Ovary (tissue), 10 donors: ENCODE data around the gene GGN. TPM values are rescaled to one million over a fixed set of nuclear protein-coding genes. Genes with fewer than 3 reads are reported as not detected.

Source experiments
- DNase-seq, 5 donors: peaks; one replicate each; pipeline ENCODE4 v3.0.0-alpha.2; 2019 to 2020
- H3K27ac ChIP-seq, 2 donors: fragments of 200-600 bp; one replicate each; pipeline versions ENCODE4 v1.5.1 to v1.8.0; 2019 to 2022
- H3K27me3 ChIP-seq: fragments of 200-600 bp; one replicate; pipeline ENCODE4 v1.8.0; 2022
- H3K36me3 ChIP-seq: fragments of 200-600 bp; sonication (generic); one replicate; pipeline ENCODE4 v1.5.1; 2019
- H3K4me1 ChIP-seq: one replicate; pipeline ENCODE4 v1.8.1; 2013; ENCODE audit warnings: mild to moderate bottlenecking, moderate library complexity; ENCODE audit not compliant: insufficient read depth
- H3K4me3 ChIP-seq: fragments of 200-600 bp; sonication (generic); one replicate; pipeline ENCODE4 v1.5.1; 2017
- H3K9me3 ChIP-seq, 2 donors: fragments of 200-600 bp in 1 of 2; sonication (generic) in 1 of 2; one replicate each; pipeline versions ENCODE4 v1.5.1 to v1.8.1; 2013 to 2019; ENCODE audit warnings: mild to moderate bottlenecking in 1 of 2, moderate library complexity in 1 of 2
- EP300 ChIP-seq: sonication (generic); formaldehyde crosslinking; IDR thresholded peaks from one replicate; pipeline ENCODE4 v1.6.1; 2017; ENCODE audit warnings: antibody characterized with exemption
- POLR2A ChIP-seq: fragments of 450-650 bp; IDR thresholded peaks from one replicate; pipeline ENCODE4 v1.6.1; 2017; ENCODE audit warnings: antibody characterized with exemption, mild to moderate bottlenecking, moderate library complexity
- WGBS, 3 donors: extraction: QIAGEN DNeasy Blood & Tissue Kit in 1 of 3; methylation state at CpG; one replicate each; pipeline versions ENCODE4 v1.1.5 to v1.1.7; 2013 to 2017; 5-methylcytosine and 5-hydroxymethylcytosine counted together
- intact Hi-C, 4 donors: fragments of 100-400 bp; cut with DNase I; formaldehyde crosslinking; loops; one replicate each; pipeline versions ENCODE4 v1.11.0 to v1.15.1; 2022 to 2023
- long read RNA-seq, 3 donors: library from polyadenylated mRNA in 2 of 3; unstranded in 2 of 3; transcript quantifications; one replicate each; pipeline ENCODE4 v2.0.0 and lab custom pipeline, GENCODE V29; 2021 to 2026
- polyA plus RNA-seq, 2 donors: library from polyadenylated mRNA; stranded (reverse); fragments of 200-250 nt in 1 of 2; fragments of 350-450 nt in 1 of 2; fragmentation: Illumina TruSeq in 1 of 2; extraction: RNeasy Lipid Tissue Mini Kit (QIAGEN cat#74804) in 1 of 2; gene quantifications; one replicate each; pipeline ENCODE4 v1.2.3, GENCODE V29; 2013 to 2014
- total RNA-seq, 7 donors: library from RNA; depleted of rRNA in 2 of 7; stranded (reverse); fragments of >200 nt in 2 of 7; fragmentation: NEBNext Ultra II Directional in 3 of 7; extraction: Animal tissue kit (Norgen Biotek cat#: 25700) in 3 of 7; gene quantifications; one replicate each; pipeline versions ENCODE4 v1.1.0 to v1.2.4, GENCODE V29; 2016 to 2023
- TF ChIP-seq, protein P1 (sequence below), 3 donors: fragments of 450-650 bp in 2 of 3; fragments of 200-600 bp in 1 of 3; IDR thresholded peaks; one replicate each; pipeline versions ENCODE4 v1.5.1 to v1.8.0; 2016 to 2022; ENCODE audit warnings: antibody characterized with exemption in 3 of 3, mild to moderate bottlenecking in 1 of 3
- donor health status: DM: no; HTN: no; CAD: no; lungs with moderate emphysema.
- donor health status: DM: no; HTN: no; CAD: no.
- donor health status: Bipolar disorder and iron deficiency.
- donor health status: DM: yes; HTN: yes; CAD: no.
- donor health status: DM: no; HTN: no; CAD: no.
- donor health status: DM: yes; HTN: yes; CAD: no.

Gene GGN, protein sequence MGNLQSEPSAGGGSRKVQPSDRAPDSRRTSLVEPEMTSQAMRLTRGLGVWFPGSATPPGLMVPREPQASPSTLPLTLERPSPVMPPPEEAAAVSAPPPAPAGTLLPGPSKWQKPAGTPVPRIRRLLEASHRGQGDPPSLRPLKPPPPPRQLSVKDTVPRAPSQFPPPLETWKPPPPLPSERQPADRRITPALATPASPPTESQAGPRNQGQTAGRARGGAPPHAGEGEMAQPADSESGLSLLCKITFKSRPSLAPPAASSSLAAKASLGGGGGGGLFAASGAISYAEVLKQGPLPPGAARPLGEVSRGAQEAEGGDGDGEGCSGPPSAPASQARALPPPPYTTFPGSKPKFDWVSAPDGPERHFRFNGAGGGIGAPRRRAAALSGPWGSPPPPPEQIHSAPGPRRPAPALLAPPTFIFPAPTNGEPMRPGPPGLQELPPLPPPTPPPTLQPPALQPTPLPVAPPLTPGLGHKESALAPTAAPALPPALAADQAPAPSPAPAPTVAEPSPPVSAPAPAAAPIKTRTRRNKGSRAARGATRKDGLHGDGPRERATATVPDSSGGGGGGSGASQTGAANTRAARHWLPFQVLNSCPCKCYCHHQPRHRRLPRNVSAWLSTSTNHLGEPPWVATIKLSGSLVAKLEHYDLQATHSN
- total RNA-seq (under 1 TPM in 5 of 7 donors, not detected in 2; 0.24 to 0.75 (median 0.69) TPM), polyA plus RNA-seq (under 1 TPM in 1 of 2 donors, not detected in 1; 0.28 TPM)
- long read RNA-seq, donor 1: 0 reads
- long read RNA-seq, donor 2: 0 reads
- long read RNA-seq, donor 3, partial matches to known transcripts: 1 of 3 reads
- long read RNA-seq, donor 3, other reads (novel, unspliced or antisense): 2 of 3 reads

GRCh38 chr19:38387550-38388348 lies at the start of gene GGN:
TSS of gene GGN (minus strand) at chr19:38388034. CDS start at chr19:38387261, 773 bp downstream.
- intact Hi-C loops: loop anchor here in 1 of 4 donors (2.0 kb wide), 1 partner anchor 13 kb away; no protein-coding TSS in a partner anchor
- H3K27ac ChIP-seq: peak within 1 kb of the TSS in 1 of 2 donors; percentile 31
- peaks cover 10% of the 10 kb centered on the region for H3K4me1 ChIP-seq
- no peaks in the 10 kb centered on the region for H3K27me3 ChIP-seq
- H3K36me3 ChIP-seq: no peaks in the 10 kb centered on the region
- TF ChIP-seq, protein P1, sequence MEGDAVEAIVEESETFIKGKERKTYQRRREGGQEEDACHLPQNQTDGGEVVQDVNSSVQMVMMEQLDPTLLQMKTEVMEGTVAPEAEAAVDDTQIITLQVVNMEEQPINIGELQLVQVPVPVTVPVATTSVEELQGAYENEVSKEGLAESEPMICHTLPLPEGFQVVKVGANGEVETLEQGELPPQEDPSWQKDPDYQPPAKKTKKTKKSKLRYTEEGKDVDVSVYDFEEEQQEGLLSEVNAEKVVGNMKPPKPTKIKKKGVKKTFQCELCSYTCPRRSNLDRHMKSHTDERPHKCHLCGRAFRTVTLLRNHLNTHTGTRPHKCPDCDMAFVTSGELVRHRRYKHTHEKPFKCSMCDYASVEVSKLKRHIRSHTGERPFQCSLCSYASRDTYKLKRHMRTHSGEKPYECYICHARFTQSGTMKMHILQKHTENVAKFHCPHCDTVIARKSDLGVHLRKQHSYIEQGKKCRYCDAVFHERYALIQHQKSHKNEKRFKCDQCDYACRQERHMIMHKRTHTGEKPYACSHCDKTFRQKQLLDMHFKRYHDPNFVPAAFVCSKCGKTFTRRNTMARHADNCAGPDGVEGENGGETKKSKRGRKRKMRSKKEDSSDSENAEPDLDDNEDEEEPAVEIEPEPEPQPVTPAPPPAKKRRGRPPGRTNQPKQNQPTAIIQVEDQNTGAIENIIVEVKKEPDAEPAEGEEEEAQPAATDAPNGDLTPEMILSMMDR (IDR thresholded peaks at IDR 0.05): no peak
- TF ChIP-seq POLR2A (no peak), EP300 (no peak)
- peak within 1 kb of the TSS; percentile 52 for H3K4me3 ChIP-seq
- DNase-seq: peak; percentile 67 to 83 (median 81)
- no peaks in the 10 kb centered on the region for H3K9me3 ChIP-seq
- WGBS, 3 donors: 1 to 2% (median 1%) methylated on average over 51 of the region's 51 CpGs

GRCh38 chr19:38437295-38437694 lies 49.5 kb upstream of the GGN start:
- no peak for DNase-seq
- TF ChIP-seq EP300: no peak
- TF ChIP-seq, protein P1 (IDR thresholded peaks at IDR 0.05): no peak
- no peak for TF ChIP-seq POLR2A
- Histone ChIP-seq H3K27me3 (no peaks in the 10 kb centered on the region), H3K36me3 (no peaks in the 10 kb centered on the region), H3K27ac (no peak overlapping the region), H3K9me3 (no peaks in the 10 kb centered on the region), H3K4me3 (no peak overlapping the region), H3K4me1 (no peaks in the 10 kb centered on the region)
- WGBS, 3 donors: 86 to 92% (median 88%) methylated on average over 6 of the region's 6 CpGs
- intact Hi-C loops: no loop called here

GRCh38 chr19:38434549-38435051 lies 46.8 kb upstream of the GGN start:
- H3K9me3 ChIP-seq: no peaks in the 10 kb centered on the region
- DNase-seq: no peak
- H3K27ac ChIP-seq: no peak overlapping the region
- TF ChIP-seq, protein P1 (IDR thresholded peaks at IDR 0.05): no peak
- TF ChIP-seq EP300 (no peak), POLR2A (no peak)
- H3K27me3 ChIP-seq: no peaks in the 10 kb centered on the region
- 9 to 14% (median 9%) methylated on average over 12 to 13 of the region's 13 CpGs for WGBS, 3 donors
- H3K36me3 ChIP-seq: no peaks in the 10 kb centered on the region
- H3K4me1 ChIP-seq: no peaks in the 10 kb centered on the region
- intact Hi-C loops: no loop called here
- no peak overlapping the region for H3K4me3 ChIP-seq

GRCh38 chr19:38433268-38433733 lies 45.5 kb upstream of the GGN start, which contains the start of gene RYR1:
TSS of gene RYR1 (plus strand) at chr19:38433691. CDS start at chr19:38433830, 139 bp downstream.
- intact Hi-C loops: no loop called here
- H3K4me1 ChIP-seq: no peaks in the 10 kb centered on the region
- H3K9me3 ChIP-seq: no peaks in the 10 kb centered on the region
- H3K36me3 ChIP-seq: no peaks in the 10 kb centered on the region
- TF ChIP-seq POLR2A (no peak), EP300 (no peak)
- TF ChIP-seq, protein P1 (IDR thresholded peaks at IDR 0.05): no peak
- no peaks in the 10 kb centered on the region for H3K27me3 ChIP-seq
- WGBS, 3 donors: 7 to 11% (median 10%) methylated on average over 20 of the region's 20 CpGs
- no peak for DNase-seq
- no peak within 1 kb of the TSS for H3K27ac ChIP-seq
- no peak within 1 kb of the TSS for H3K4me3 ChIP-seq
